ENCODE measurements around the gene PHF10.

The PHF10 gene

GRCh38 chr6:169684056-169684455 is 40.2 kb downstream of the PHF10 start:
- H3K4me3 ChIP-seq (ENCODE audit: low read depth, low read length) = no peak overlapping the region
- TF ChIP-seq CTCF (IDR thresholded peaks at IDR 0.05; ENCODE audit: low read depth, low read length, missing control alignments) = no peak

GRCh38 chr6:169678342-169678741 is 46.0 kb downstream of the PHF10 start:
- no peak overlapping the region for H3K4me3 ChIP-seq (ENCODE audit: low read depth, low read length)

More at GRCh38 chr6:169684056-169684455, 40.2 kb downstream of the PHF10 start:
- DNase-seq (ENCODE audit: low read depth) = no peak

GRCh38 chr6:169677096-169677495 is 47.2 kb downstream of the PHF10 start:
- no peak overlapping the region for H3K4me3 ChIP-seq (ENCODE audit: low read depth, low read length)
- no peak for TF ChIP-seq CTCF (IDR thresholded peaks at IDR 0.05; ENCODE audit: low read depth, low read length, missing control alignments)
- DNase-seq (ENCODE audit: low read depth) = no peak

More at GRCh38 chr6:169678342-169678741, 46.0 kb downstream of the PHF10 start:
- DNase-seq (ENCODE audit: low read depth) = no peak
- no peak for TF ChIP-seq CTCF (IDR thresholded peaks at IDR 0.05; ENCODE audit: low read depth, low read length, missing control alignments)

GRCh38 chr6:169675011-169675410 is 49.3 kb downstream of the PHF10 start:
- no peak for DNase-seq (ENCODE audit: low read depth)
- TF ChIP-seq CTCF (IDR thresholded peaks at IDR 0.05; ENCODE audit: low read depth, low read length, missing control alignments) = no peak
- H3K4me3 ChIP-seq (ENCODE audit: low read depth, low read length) = no peak overlapping the region

- TF ChIP-seq CTCF (IDR thresholded peaks at IDR 0.05; ENCODE audit: low read depth, low read length, missing control alignments) = no peak
- no peak overlapping the region for H3K4me3 ChIP-seq (ENCODE audit: low read depth, low read length)
- DNase-seq (ENCODE audit: low read depth) = no peak
Measured at GRCh38 chr6:169671563-169671962, 52.7 kb downstream of the PHF10 start.

GRCh38 chr6:169669889-169670288 is 54.4 kb downstream of the PHF10 start:
- DNase-seq (ENCODE audit: low read depth) = no peak
- no peak overlapping the region for H3K4me3 ChIP-seq (ENCODE audit: low read depth, low read length)
- TF ChIP-seq CTCF (IDR thresholded peaks at IDR 0.05; ENCODE audit: low read depth, low read length, missing control alignments) = no peak

GRCh38 chr6:169669147-169669546 is 55.2 kb downstream of the PHF10 start:
- H3K4me3 ChIP-seq (ENCODE audit: low read depth, low read length) = no peak overlapping the region
- no peak for TF ChIP-seq CTCF (IDR thresholded peaks at IDR 0.05; ENCODE audit: low read depth, low read length, missing control alignments)
- no peak for DNase-seq (ENCODE audit: low read depth)

Data from GM12864 (cell line).